ENCODE results near the gene SEC14L2.
A peak's percentile ranks its signal among the peaks of the same experiment; 100 is the strongest.

SEC14L2 gene

GRCh38 chr22:30396871-30397655 is at the start of gene SEC14L2:
TSS of gene SEC14L2 (plus strand) at chr22:30397018. CDS start at chr22:30397117, 99 bp downstream.
- peak; percentile 66 for DNase-seq

DNA sequence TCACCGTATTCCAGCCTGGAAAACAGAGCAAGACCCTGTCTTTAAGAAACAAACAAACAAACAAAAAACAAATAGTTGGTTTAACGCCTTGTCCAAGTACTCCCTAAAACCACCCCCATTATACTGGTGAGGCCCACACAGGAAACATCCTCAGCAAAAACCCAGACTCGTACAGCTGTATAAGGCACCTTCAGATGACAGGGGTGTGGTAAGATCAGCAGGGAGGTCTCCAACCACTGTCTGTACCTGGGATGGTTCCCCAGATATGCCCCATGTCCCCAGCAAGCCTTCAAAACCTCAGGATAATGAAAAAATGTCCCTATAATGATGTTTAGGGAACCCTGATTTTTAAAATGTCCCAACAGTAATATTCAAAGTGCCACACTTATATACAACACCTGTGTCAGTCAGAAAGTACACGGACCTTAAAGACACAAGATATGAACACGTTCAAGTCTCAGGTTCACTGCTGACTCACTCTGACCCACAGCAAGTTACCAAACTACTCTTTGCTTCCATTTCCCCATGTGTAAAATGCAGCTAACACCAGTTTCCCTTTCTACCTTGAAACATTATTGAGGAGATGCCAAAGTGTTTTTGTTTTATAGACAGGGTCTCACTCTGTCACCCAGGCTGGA is 49.4 kb upstream of the SEC14L2 start:
- no peak for DNase-seq

DNA sequence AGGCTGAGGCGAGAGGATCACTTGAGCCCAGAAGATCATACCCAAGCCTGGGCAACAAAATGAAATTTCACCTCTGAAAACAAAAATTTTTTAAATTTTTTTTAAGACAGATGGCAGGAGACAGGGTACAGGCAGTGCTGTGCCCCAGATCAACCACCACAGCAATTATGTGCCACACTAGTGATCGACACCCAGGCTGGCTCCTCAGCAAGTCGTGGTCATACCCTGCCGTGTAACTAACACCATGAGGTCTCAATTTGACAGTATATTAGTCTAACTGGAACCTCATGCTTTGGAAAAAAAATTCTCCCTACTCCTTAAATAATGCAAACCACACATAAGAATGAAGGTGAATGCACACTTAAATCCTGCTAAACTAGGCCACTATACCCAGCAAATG is 48.4 kb upstream of the SEC14L2 start:
- no peak for DNase-seq

GRCh38 chr22:30348809-30349208 is 48.0 kb upstream of the SEC14L2 start:
- no peak for DNase-seq

DNA sequence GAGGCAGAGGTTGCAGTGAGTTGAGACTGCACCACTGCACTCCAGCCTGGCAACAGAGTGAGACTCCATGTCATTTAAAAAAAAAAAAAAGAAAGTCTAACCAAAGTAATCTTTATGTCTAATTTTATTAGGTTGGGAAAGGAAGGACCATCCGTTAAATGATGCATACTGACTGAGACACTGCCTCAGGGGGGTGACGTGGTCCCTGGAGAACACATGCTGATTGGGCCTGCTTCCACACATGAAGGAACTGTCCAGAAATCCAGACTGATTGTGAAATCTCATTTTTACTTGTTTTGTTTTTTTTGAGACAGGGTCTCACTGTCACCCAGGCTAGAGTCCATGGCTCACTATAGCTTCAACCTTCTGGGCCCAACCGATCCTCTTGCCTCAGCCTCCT is 45.6 kb upstream of the SEC14L2 start:
- no peak for DNase-seq

GRCh38 chr22:30354644-30355043 is 42.2 kb upstream of the SEC14L2 start:
- no peak for DNase-seq

DNA sequence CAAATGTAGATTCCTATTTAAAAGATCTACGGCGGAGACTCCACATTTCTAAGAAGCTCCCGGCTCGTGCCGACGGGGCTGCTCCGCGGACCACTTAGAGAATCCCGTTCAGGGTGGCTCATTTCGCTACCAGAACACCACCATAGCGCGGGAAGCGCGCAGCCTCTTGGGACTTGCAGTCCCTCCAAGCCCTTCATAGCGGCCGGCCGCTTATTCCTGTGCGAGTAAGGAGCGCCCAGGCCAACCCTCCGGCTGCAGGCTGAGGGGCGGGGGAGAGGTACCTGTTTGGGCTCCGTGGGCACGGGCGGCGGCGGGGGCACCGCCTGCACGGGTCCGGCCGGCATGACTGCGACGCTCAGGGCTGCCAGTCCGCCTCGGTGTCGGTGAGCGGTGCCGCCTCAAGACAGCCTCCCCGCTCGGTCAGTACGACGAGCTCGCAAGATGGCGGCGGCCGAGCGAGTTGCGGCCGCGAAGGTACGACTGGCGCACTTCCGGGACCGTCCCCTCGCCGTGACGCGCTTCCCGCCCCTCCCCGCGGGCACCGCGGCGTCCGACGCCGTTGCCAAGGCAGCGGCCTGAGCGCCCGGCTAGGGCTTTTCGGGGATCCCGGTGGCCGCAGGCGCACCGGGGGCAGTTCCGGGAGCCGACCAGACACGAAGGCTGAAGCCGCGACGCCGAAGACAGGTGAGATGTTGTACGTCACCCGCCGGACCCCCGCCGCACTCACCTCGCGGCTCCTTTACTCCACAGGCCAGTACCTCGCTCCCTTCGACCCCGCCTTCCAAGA is 40.2 kb upstream of the SEC14L2 start, which contains the start of the genes CCDC157 and SF3A1:
Gene CCDC157, plus strand, starts transcription at position 559 of the 787 bp plus-strand sequence. CDS start 8,994 bp downstream, outside the sequence.
Gene SF3A1, minus strand, starts transcription at position 446 of the 787 bp plus-strand sequence. Its CDS starts 102 bp downstream, at position 344.
- DNase-seq, result peak; percentile 83

DNA sequence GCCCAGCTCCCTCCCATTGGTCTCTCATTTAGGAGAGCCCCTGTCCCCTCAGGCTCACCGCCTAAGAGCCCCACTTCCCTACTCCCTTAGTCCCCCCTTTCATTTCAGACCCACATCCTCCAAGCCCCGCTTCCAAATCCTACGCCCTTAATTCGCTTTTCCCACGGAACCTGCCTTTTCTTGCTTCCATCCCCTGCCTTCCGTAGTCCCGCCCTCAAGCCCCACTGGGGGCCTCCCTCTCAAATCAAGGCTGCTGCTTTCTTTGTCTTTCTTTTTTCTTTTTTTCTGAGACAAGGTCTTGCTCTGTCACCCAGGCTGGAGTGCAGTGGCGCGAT is 39.6 kb upstream of the SEC14L2 start:
- DNase-seq, result no peak

DNA sequence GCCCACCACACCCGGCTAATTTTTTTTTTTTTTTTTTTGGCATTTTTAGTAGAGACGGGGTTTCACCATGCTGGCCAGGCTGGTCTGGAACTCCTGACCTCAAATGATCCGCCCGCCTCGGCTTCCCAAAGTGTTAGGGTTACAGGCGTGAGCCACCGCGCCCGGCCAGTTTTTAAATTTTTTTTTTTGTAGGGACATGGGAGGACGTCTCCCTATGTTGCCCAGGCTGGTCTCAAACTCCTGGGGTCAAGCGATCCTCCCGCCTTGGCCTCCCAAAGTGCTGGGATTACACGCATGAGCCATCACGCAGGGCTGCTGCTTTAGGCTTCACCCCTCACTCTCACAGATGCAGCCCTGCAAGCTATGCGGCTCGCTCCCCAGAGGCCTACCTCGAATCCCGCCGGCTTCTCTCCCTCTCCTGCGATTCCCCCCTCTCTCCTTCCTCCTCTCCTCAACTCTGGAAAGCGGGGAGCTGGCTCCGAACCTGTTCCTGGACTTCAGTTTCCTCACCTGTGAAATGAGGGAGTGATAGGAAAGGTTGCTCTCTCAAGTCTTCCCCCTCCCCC is 39.1 kb upstream of the SEC14L2 start:
- no peak for DNase-seq

GRCh38 chr22:30358541-30358940 is 38.3 kb upstream of the SEC14L2 start:
- no peak for DNase-seq

- DNase-seq, result no peak
Measured at GRCh38 chr22:30361916-30362650, 34.7 kb upstream of the SEC14L2 start.

DNA sequence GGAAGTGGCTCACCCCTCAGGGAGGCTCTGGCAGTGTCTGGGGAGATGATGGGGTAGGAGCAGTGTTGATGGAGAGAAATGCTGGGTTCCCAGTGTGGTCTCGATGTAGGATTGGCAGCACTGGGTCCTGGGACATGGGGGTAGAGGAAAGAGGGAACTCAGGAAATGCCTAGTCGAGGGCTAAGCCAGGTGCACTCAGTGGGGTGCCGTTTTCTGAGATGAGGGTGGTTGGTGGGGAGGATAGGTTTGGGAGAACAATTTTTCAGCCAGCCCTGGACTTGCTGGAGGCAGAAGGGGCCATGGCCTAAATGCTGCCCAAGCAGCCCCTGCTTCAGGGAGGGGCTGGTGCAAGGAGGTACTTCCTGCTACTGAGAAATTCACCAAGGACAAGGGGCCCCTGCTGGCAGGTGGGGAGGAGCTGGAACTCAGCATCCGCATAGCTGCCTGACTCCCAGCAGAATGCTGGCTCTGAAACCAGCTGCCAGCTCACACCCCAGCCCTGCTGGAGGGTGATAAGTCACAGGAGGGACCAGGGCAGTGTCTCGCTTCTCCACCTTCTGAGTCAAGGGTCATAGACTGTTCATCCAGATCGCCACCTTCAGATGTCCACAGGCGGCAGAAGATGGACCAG is 34.1 kb upstream of the SEC14L2 start:
- no peak for DNase-seq

GRCh38 chr22:30365891-30366290 is 30.9 kb upstream of the SEC14L2 start:
- DNase-seq, result no peak

DNA sequence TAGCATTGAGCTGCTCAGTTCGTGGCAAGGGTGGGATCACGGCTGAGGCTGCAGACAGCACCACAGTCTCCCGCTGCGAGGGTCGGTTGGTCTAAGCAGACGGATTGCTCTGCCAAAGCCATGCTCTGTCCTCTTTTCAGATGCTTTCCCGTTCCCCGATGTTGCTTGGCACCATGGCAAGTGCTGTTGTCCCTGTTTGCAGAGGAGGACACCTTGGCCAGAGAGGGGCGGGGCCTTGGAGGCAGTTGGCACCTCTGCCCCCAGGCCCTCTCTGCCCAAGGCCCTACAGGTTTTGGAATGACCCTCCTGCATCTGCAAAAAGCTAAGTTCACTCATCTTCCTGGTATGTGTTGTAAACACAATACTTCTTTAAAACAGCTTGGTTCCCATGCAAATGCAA is 28.4 kb upstream of the SEC14L2 start:
- no peak for DNase-seq

GRCh38 chr22:30370641-30371230 is 26.1 kb upstream of the SEC14L2 start:
- DNase-seq, result no peak

GRCh38 chr22:30371321-30371720 is 25.5 kb upstream of the SEC14L2 start:
- DNase-seq, result no peak

GRCh38 chr22:30371981-30372380 is 24.8 kb upstream of the SEC14L2 start:
- DNase-seq, result no peak

DNA sequence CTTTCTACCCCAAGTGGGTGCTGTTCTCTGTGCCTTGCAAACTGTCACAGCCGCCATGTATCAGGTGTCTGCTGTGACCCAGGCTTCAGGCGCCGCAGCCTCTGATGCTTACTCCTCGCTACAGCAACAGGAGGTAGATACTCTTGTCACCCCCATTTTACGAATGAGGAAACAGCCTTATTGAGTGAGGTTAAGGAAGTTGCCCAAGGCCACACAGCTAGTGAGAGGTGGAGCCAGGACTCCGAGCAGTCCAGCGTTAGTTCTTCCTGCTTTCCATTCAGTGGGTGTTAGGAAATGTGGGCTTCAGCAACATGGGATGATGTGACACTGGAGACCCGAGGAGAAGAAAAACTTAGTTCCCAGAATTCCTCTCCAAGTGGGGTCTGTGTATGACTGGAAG is 23.9 kb upstream of the SEC14L2 start:
- DNase-seq, result no peak

DNA sequence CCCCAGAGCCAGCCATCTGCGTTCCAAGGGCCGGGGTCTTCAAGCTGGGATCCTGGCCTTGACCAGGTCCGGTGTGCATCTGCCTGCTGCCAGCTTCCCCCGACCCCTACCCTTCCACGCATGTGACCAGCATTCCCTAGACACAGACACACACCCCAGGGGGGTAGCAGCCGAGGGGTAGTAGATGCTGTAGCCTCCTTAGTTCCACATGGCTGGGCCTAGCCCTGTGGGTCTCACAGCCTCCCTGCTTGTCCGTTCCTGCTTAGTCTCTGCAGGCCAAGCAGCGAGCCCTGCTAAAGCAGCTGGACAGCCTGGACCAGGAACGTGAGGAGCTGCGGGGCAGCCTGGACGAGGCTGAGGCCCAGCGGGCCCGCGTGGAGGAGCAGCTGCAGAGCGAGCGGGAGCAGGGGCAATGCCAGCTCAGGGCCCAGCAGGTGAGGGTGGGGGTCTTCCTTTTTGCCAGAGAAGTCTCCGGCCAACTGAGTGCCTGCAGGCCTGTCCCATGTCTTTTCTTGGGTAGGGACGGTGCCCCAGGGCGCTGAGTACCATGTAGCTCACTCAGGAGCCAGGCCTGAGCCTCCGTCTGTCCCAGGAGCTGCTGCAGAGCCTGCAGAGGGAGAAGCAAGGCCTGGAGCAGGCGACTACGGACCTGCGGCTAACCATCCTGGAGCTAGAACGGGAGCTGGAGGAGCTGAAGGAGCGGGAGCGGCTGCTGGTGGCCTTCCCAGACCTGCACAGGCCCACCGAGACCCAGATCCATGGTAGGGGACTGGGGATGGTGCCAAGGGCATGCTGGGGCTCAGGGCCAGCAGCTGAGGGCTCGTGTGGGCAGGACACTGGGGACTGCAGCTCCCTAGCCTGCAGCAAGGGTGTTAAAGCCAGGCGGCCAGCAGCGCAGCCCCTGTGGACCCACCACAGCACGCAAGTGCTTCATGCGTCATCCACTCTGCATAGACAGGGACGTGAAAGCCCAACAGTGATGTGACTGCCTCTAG is 23.2 kb upstream of the SEC14L2 start:
- DNase-seq, result no peak

GRCh38 chr22:30375312-30375849 is 21.4 kb upstream of the SEC14L2 start:
- no peak for DNase-seq
